Measurements from ENCODE around the gene AKR1B15.
"Not testable (repeated sequence)": the region's sequence is repeated elsewhere in the genome, so short reads cannot be mapped to it uniquely, and the experiment has no call there.

- TF ChIP-seq CTCF (conservative IDR thresholded peaks at IDR 0.05); ZFX (IDR thresholded peaks at IDR 0.05): not testable (repeated sequence)
Observed at GRCh38 chr7:134541501-134542194, 7.3 kb upstream of the AKR1B15 start.

Data from C4-2B (cell line).